ENCODE results near the gene EPM2A. TPM values are rescaled to one million over a fixed set of nuclear protein-coding genes. Genes with fewer than 3 reads are reported as not detected.

Gene EPM2A
- total and polyA plus RNA-seq, 2 of the 4 experiments (the other 2 are of a cell fraction): 2.1 to 4.5 TPM

GRCh38 chr6:145632971-145633370 lies 102.3 kb downstream of the EPM2A start:
- H4K20me1 ChIP-seq (ENCODE audit: insufficient read depth, low read length): no peaks in the 10 kb centered on the region
- no peak overlapping the region for H3K4me2 ChIP-seq (ENCODE audit: low read depth, low read length)
- POLR2A ChIA-PET (ENCODE audit: unreplicated experiment): no interaction called here
- H2AFZ ChIP-seq (replicated peaks; ENCODE audit: low read length, poor library complexity): no peak overlapping the region
- H3K4ac ChIP-seq (ENCODE audit: low read depth, low read length): no peak overlapping the region
- H2AK5ac ChIP-seq (ENCODE audit: low read depth, low read length): no peak overlapping the region
- H2BK5ac ChIP-seq (ENCODE audit: low read depth, low read length, poor library complexity, severe bottlenecking): no peak overlapping the region
- no peak overlapping the region for H3K14ac ChIP-seq (replicated peaks; ENCODE audit: low read depth, low read length)
- H4K91ac ChIP-seq (ENCODE audit: insufficient read depth, low read depth, low read length): no peak overlapping the region
- H3K9me3 ChIP-seq (ENCODE audit: control insufficient read depth, insufficient read depth, low read length): no peaks in the 10 kb centered on the region
- no peaks in the 10 kb centered on the region for H3K9me1 ChIP-seq (ENCODE audit: insufficient read depth, low read length)
- no peak overlapping the region for H3K56ac ChIP-seq (ENCODE audit: extremely low read depth, insufficient read depth, low read length)
- 100% methylated on average over 1 of the region's 6 CpGs; no CpG with 5 or more reads in 1 of the 2 experiments for WGBS, 2 experiments (ENCODE audit: extremely low coverage in 2 of 2, insufficient read length in 1 of 2)
- H4K8ac ChIP-seq (ENCODE audit: low read depth in 2 of 2, low read length in 2 of 2): no peak overlapping the region
- no peaks in the 10 kb centered on the region for H3K79me1 ChIP-seq (ENCODE audit: low read depth in 1 of 2, low read length in 2 of 2)
- dilution Hi-C loops (cut with HindIII; ENCODE audit: low sequenced_read_pairs, unreplicated experiment) (no loop called here), in situ Hi-C loops (cut with MboI; ENCODE audit: low sequenced_read_pairs) (no loop called here), intact Hi-C loops (cut with micrococcal nuclease) (loop anchor here (5.0 to 10.0 kb wide), 5 partner anchors 254 to 791 kb away; no protein-coding TSS in a partner anchor)
- H3K36me3 ChIP-seq (ENCODE audit: control insufficient read depth, insufficient read depth, low read length): no peaks in the 10 kb centered on the region
- TF ChIP-seq RCOR1 (IDR thresholded peaks at IDR 0.05; ENCODE audit: insufficient replicate concordance, low read length) (no peak), CEBPB (IDR thresholded peaks at IDR 0.05; ENCODE audit: low read depth, low read length) (no peak), ELK1 (IDR thresholded peaks at IDR 0.05; ENCODE audit: borderline replicate concordance, low read depth, low read length) (no peak), NFE2L2 (IDR thresholded peaks at IDR 0.05; ENCODE audit: low read depth, low read length) (no peak), RFX5 (IDR thresholded peaks at IDR 0.05; ENCODE audit: low read depth, low read length) (no peak), RAD21 (IDR thresholded peaks at IDR 0.05; ENCODE audit: low read length) (no peak), POLR2A (IDR thresholded peaks at IDR 0.05; ENCODE audit: low read depth, low read length) (no peak), BHLHE40 (IDR thresholded peaks at IDR 0.05; ENCODE audit: low read depth, low read length) (no peak), USF2 (IDR thresholded peaks at IDR 0.05; ENCODE audit: low read depth, low read length) (no peak), MXI1 (IDR thresholded peaks at IDR 0.05; ENCODE audit: borderline replicate concordance, low read depth, low read length) (no peak), CHD1 (IDR thresholded peaks at IDR 0.05; ENCODE audit: low read depth, low read length) (no peak), FOS (IDR thresholded peaks at IDR 0.05; ENCODE audit: low read depth, low read length) (no peak)
- no peak overlapping the region for H4K5ac ChIP-seq (ENCODE audit: low read depth, low read length)
- DNase-seq: no peak
- H3K4me1 ChIP-seq (ENCODE audit: control insufficient read depth, insufficient read depth, low read length): no peaks in the 10 kb centered on the region
- ATAC-seq (ENCODE audit: low read depth): no peak
- H2BK20ac ChIP-seq (ENCODE audit: low read depth, low read length): no peak overlapping the region
- BruUV-seq (replicated peaks): no TSS peak
- H3K23ac ChIP-seq (ENCODE audit: low read depth, low read length): no peak overlapping the region
- CTCF ChIA-PET: interaction anchor here (0.8 to 2.2 kb wide), 3 partner anchors 8 to 23 kb away, joined by 3 to 14 read pairs (median 3); no protein-coding TSS in a partner anchor
- no peak overlapping the region for H3K27ac ChIP-seq (ENCODE audit: insufficient read depth, low read length)
- no peak overlapping the region for H2BK15ac ChIP-seq (ENCODE audit: low read depth, low read length)
- no peak overlapping the region for H3K9ac ChIP-seq (ENCODE audit: low read depth, low read length)
- H2BK120ac ChIP-seq (ENCODE audit: low read depth, low read length): no peak overlapping the region
- H2AK9ac ChIP-seq (replicated peaks; ENCODE audit: low read depth, low read length, poor library complexity): no peak overlapping the region
- H3K27me3 ChIP-seq (ENCODE audit: control insufficient read depth, insufficient read depth, low read length): no peaks in the 10 kb centered on the region
- H3K18ac ChIP-seq (ENCODE audit: low read depth, low read length): no peak overlapping the region
- H3K4me3 ChIP-seq (ENCODE audit: insufficient read depth, low read depth, low read length): no peak overlapping the region
